DND-41 (cell line): ENCODE results near the gene CENPX.

ENCODE experiments used
- ATAC-seq: fragments of 200-7000 bp; cut with Tn5 transposase; 3 replicates; pipeline ENCODE4 v1.9.1; 2021; ENCODE audit warnings: low read depth; ENCODE audit not compliant: insufficient read depth
- DNase-seq: peaks from one replicate; pipeline ENCODE4 v3.0.0-alpha.2; 2020
- H2AFZ ChIP-seq: 2 replicates; pipeline ENCODE4 v1.6.0; 2012; ENCODE audit warnings: low read depth, low read length
- H3K27ac ChIP-seq: 2 replicates; pipeline ENCODE4 v1.5.1; 2012; ENCODE audit warnings: low read length, inconsistent platforms
- H3K27me3 ChIP-seq: fragments of 200-600 bp; sonication (generic); 2 replicates; pipeline ENCODE4 v1.6.0; 2012; ENCODE audit warnings: low read length, mild to moderate bottlenecking, inconsistent platforms; ENCODE audit not compliant: insufficient read depth, poor library complexity
- H3K36me3 ChIP-seq: 2 replicates; pipeline ENCODE4 v1.5.1; 2012; ENCODE audit warnings: low read length, inconsistent platforms; ENCODE audit not compliant: insufficient read depth
- H3K4me1 ChIP-seq: 2 replicates; pipeline ENCODE4 v1.5.1; 2012; ENCODE audit warnings: mild to moderate bottlenecking, low read length; ENCODE audit not compliant: insufficient read depth
- H3K4me2 ChIP-seq: 2 replicates; pipeline ENCODE4 v1.6.0; 2012; ENCODE audit warnings: mild to moderate bottlenecking, moderate library complexity, low read length, inconsistent platforms; ENCODE audit not compliant: insufficient read depth
- H3K4me3 ChIP-seq, 2 experiments: fragments of 200-600 bp in 1 of 2; shearing (Covaris generic) in 1 of 2; 2 replicates each; pipeline ENCODE4 v1.5.1; 2012 to 2016; ENCODE audit warnings: inconsistent platforms in 2 of 2, low read length in 2 of 2, mild to moderate bottlenecking in 2 of 2, low read depth in 1 of 2, moderate library complexity in 1 of 2
- H3K79me2 ChIP-seq: 2 replicates; pipeline ENCODE4 v1.6.0; 2012; ENCODE audit warnings: low read length, inconsistent platforms; ENCODE audit not compliant: insufficient read depth
- H3K9ac ChIP-seq: 2 replicates; pipeline ENCODE4 v1.6.0; 2012; ENCODE audit warnings: low read depth, mild to moderate bottlenecking, inconsistent platforms, low read length, moderate library complexity
- H3K9me3 ChIP-seq: 2 replicates; pipeline ENCODE4 v1.5.1; 2012; ENCODE audit warnings: low read length, moderate library complexity, mild to moderate bottlenecking, inconsistent platforms; ENCODE audit not compliant: insufficient read depth, severe bottlenecking
- H4K20me1 ChIP-seq: 2 replicates; pipeline ENCODE4 v1.6.0; 2012; ENCODE audit warnings: low read length; ENCODE audit not compliant: insufficient read depth
- CTCF ChIP-seq: IDR thresholded peaks from 2 replicates; pipeline ENCODE4 v1.5.1; 2012; ENCODE audit warnings: borderline replicate concordance, low read length, moderate library complexity, mild to moderate bottlenecking; ENCODE audit not compliant: poor library complexity, severe bottlenecking; ENCODE audit errors: extremely low read depth
- EZH2 ChIP-seq: IDR thresholded peaks from 3 replicates; pipeline ENCODE4 v1.6.1; 2012; ENCODE audit warnings: borderline replicate concordance, low read depth, mild to moderate bottlenecking, moderate library complexity, low read length, inconsistent platforms; ENCODE audit not compliant: severe bottlenecking

Gene CENPX

GRCh38 chr17:82004517-82005455 is 17.9 kb downstream of the CENPX start:
- H3K4me3 ChIP-seq, result no peak overlapping the region
- H3K27ac ChIP-seq, result no peak overlapping the region
- H4K20me1 ChIP-seq, result peaks cover 9% of the 10 kb centered on the region; the same call in 1 of the 2 replicates
- no peaks in the 10 kb centered on the region for H3K79me2 ChIP-seq
- H3K9me3 ChIP-seq, result no peaks in the 10 kb centered on the region
- H3K27me3 ChIP-seq, result no peaks in the 10 kb centered on the region
- H3K4me1 ChIP-seq, result no peaks in the 10 kb centered on the region
- DNase-seq (no peak), ATAC-seq (no peak)
- no peaks in the 10 kb centered on the region for H3K36me3 ChIP-seq
- H3K4me2 ChIP-seq, result no peak overlapping the region
- TF ChIP-seq EZH2, result no peak
- no peak for TF ChIP-seq CTCF
- no peak overlapping the region for H2AFZ ChIP-seq
- no peak overlapping the region for H3K9ac ChIP-seq

GRCh38 chr17:82003411-82004381 is 19.0 kb downstream of the CENPX start:
- Histone ChIP-seq H4K20me1 (peaks cover 9% of the 10 kb centered on the region; the same call in 1 of the 2 replicates), H2AFZ (no peak overlapping the region), H3K9me3 (no peaks in the 10 kb centered on the region), H3K4me1 (no peaks in the 10 kb centered on the region), H3K4me2 (no peak overlapping the region), H3K27ac (no peak overlapping the region), H3K27me3 (no peaks in the 10 kb centered on the region), H3K79me2 (no peaks in the 10 kb centered on the region), H3K4me3 (no peak overlapping the region), H3K9ac (no peak overlapping the region), H3K36me3 (no peaks in the 10 kb centered on the region)
- DNase-seq (no peak), ATAC-seq (no peak)
- no peak for TF ChIP-seq CTCF
- no peak for TF ChIP-seq EZH2

GRCh38 chr17:82001571-82002056 is 21.1 kb downstream of the CENPX start:
- Histone ChIP-seq H3K36me3 (no peaks in the 10 kb centered on the region), H3K27me3 (no peaks in the 10 kb centered on the region), H4K20me1 (peaks cover 4% of the 10 kb centered on the region; the same call in 1 of the 2 replicates), H3K4me2 (no peak overlapping the region), H3K9ac (no peak overlapping the region), H2AFZ (no peak overlapping the region), H3K79me2 (no peaks in the 10 kb centered on the region), H3K27ac (no peak overlapping the region), H3K9me3 (no peaks in the 10 kb centered on the region), H3K4me3 (no peak overlapping the region), H3K4me1 (no peaks in the 10 kb centered on the region)
- DNase-seq (no peak), ATAC-seq (no peak)
- TF ChIP-seq EZH2 (no peak), CTCF (no peak)
